Endometrial microvascular endothelial cells (primary cell): ENCODE results near the gene CDH12. TPM values are rescaled to one million over a fixed set of nuclear protein-coding genes. Genes with fewer than 3 reads are reported as not detected.

ENCODE experiments used
- in situ Hi-C: cut with HindIII; loops from 2 replicates; pipeline ENCODE4 v1.10.0; 2017; ENCODE audit warnings: low sequenced_read_pairs, low pct_unique_long_range_greater_than_20kb; ENCODE audit errors: inconsistent ontology term
- total RNA-seq: library from RNA; depleted of rRNA; stranded (reverse); fragments of >200 nt; gene quantifications from one replicate; pipeline ENCODE4 v1.2.3, GENCODE V29; 2015; ENCODE audit errors: inconsistent ontology term

CDH12 gene
- total RNA-seq, 1 donor from 2014 or later: not detected

DNA sequence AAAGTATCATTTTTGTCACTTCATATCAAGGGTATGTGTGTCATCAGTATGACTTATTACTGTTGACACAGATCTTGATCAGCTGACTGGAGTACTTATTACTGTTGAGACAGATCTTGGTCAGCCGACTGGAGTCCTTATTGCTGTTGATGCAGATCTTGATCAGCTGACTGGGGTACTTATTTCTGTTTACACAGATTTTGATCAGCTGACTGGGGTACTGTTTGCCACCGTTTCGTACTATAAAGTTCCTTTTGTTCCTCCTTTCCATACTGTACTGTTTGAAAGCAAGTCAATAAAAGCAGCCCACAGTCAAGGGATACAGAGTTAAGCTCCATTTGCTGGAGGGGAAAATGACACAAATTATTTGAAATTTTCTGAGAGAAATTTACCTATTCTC is 347.3 kb downstream of the CDH12 start:
- in situ Hi-C loops: no loop called here

DNA sequence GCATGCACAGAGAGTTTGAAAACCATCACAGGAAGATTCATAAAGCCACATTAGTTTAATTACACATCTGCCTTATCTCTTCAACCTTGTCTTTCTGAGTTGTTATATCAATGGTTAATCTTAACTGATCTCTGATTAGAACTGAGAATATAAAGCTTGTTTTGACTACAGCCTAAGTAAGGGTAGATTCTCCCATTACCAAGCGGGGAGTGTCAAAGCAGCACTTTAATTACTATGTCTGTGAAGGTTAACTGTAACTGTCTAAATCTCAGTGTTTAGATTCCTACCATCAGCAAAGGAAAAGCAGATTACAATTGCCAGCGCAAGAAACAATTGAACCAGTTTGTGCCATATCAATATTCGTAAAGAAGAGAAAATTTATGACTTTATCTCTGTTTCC is 348.7 kb downstream of the CDH12 start:
- in situ Hi-C loops: no loop called here

DNA sequence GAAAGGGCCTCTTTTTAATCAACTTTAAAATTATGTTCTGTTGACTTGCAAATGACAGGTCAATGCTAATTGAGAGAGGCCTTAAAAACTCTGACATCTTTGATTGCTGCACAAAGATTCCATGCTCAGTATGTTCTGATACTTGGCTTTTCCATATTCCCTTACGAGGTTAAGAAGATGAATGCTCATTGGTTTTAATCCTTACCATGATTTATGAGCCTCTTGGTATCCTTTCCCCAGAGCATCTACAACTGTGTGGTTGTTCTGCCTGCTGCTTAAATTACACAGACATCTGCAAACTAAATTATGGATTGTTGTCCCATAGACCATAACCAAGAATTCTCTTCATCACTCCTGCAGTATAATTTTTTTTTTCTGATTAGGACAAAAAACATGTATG is 352.6 kb downstream of the CDH12 start:
- in situ Hi-C loops: no loop called here

DNA sequence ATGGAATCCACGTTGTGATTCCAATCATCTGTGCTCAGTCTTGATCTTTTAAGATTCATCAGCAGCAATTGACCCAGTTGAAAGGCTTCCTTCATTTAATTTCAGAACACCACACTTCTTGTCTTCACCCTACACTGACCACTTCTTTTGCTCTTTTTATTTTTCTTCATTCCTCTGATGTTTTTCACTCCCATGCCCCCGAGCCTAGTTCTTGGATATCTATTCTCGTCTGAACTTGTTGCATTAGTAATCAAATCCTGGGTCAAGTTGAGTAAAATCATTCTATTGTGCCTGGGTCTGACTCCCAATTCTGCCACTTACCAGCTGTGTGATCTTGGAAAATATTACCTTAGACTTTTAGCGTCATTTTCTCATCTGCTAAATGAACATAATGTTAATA is 356.5 kb downstream of the CDH12 start:
- in situ Hi-C loops: no loop called here

DNA sequence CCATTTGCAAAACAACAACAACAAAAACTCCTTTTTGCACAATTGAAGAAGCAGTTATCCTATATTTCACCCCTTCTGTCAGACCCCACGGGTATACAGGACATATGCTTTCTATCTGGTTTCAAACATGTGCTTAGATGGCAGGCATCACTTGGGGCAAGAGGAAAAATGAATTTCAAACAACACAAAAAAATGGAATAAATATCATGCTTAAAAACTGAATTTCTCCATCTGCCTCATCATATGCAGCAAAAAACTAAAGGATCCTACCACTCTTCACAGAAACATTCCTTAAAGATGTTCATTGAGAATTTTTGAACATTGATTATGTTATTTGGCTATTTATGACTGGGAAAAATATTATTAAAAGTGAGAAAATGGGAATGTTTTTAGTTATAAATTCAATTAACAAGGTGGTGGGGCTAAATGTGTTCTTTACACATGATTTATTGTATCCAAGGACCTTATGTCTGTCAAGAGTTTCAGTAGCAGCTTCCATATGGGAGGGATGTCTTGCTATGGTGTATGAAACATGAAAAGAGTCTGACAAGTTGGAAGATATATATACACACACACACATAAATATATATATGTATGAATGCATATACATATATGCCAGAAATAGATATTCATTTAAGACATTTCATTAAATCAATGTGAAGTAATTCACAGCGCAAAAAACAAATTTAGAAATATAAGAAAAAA is 358.0 kb downstream of the CDH12 start:
- in situ Hi-C loops: no loop called here

DNA sequence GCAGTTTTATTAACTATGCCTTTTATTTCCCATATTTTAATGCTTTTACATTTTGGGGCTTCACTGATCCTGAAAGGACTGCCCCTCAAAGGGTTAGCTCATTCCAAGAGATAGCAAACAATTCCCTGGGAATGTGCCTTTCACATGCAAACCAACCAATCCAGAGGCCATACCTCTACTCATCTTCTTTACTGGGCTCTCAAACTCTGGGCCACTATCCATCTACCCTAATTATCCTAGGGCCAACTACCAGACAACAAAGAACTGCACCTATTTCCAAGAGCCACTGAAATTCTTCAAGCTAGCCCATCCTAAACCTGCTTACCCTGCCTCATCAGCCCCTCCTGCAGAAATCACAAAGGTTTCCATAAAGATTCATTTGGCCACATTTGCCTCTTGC is 364.7 kb downstream of the CDH12 start:
- in situ Hi-C loops: no loop called here

DNA sequence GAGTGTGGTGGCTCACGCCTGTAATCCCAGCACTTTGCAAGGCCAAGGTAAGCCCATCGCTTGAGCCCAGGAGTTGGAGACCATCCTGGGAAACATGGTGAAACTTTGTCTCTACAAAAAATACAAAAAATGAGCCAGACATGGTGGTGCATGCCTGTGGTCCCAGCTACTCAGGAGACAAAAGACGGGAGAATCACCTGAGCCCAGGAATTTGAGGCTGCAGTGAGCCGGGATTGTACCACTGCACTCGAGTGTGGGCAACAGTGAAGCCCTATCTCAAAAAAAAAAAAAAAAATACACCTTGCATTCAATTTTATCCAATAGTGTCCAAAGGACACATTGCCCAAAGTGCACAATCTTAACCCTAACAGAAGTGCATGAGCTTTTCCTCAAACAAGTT is 372.8 kb downstream of the CDH12 start:
- in situ Hi-C loops: no loop called here

DNA sequence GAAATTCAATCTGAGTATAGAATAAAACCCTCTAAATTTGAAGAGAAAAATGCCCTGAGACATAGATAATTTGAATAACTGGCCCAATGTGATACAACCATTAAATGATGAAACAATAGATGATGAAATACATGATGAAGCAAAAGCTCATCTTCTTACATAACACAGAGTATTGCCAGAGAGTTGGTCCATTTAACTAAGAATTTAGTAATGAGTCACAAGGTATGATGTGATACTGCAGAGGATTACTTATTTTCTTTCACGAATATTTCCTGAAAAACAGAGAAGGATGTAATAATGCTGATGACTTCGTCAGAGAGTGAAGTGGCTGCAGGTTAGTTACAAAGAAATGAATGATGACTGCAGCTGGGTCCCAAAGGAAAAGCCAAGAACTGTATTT is 379.3 kb downstream of the CDH12 start:
- in situ Hi-C loops: no loop called here

DNA sequence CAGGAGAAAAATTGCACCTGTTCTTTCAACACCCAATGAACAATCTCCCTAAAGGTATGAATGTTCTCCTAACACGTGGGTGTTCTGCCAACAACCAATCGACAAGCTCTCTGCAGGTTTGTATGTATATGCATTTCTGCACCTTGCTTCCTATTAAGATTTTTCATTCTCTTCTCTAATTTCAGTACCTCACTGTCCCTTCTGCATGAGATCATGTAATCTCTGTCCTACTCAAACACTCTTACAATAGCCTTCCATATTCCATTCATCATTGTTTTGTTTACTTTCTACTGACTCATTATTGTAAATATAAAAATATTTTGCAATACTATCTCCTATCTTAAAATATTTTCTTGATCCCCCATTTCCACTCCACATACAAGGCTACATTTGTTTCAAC is 382.0 kb downstream of the CDH12 start:
- in situ Hi-C loops: no loop called here

DNA sequence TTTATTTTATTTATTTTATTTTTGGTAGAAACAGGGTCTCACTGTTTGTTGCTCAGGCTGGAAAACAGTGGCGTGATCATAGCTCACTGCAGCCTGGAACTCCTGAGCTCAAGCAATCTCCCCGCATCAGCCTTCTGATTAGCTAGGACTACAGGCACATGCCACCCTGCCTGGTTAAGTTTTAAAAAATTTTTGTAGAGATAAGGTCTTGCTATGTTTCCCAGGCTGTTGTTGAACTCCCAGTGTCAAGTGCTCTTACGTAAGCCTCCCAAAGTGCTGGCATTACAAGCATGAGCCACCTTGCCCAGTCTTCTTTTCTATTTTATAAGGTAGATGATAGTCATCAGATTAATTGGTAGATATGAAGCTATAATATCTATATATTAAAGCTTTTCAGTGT is 382.7 kb downstream of the CDH12 start:
- in situ Hi-C loops: no loop called here

DNA sequence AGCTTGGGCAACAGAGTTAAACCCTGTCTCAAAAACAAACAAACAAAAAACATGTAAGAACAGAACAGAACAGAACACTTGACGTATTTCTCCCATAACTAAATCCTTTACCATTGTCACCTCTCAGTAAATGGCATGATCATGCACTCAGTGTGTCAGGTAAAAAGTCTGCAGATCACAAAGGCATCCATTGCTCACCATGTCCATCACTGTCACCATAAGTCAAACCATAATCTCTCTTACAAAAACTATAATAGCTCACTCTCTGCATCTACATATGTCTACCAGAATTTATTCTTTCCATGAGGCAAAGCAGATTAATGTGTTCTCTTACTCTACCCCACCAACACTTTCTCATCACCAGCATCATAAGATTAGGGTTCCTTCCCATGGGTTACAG is 387.5 kb downstream of the CDH12 start:
- in situ Hi-C loops: no loop called here

DNA sequence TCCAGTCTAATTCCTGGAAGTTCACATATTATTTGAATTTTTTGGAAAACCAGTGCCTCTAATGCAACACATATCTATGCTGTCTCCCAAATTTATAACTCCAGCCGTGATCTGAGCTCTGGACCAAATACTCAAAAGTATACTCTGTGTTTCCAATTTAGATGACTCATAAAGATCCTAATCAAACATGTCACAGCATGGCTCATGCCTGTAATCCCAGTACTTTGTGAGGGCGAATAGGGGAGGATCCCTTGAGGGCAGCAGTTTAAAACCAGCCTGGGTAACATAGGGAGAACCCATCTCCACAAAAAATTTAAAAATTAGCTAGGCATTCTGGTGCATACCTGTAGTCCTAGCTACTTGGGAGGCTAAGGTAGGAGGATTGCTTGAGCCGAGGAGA is 388.0 kb downstream of the CDH12 start:
- in situ Hi-C loops: no loop called here

DNA sequence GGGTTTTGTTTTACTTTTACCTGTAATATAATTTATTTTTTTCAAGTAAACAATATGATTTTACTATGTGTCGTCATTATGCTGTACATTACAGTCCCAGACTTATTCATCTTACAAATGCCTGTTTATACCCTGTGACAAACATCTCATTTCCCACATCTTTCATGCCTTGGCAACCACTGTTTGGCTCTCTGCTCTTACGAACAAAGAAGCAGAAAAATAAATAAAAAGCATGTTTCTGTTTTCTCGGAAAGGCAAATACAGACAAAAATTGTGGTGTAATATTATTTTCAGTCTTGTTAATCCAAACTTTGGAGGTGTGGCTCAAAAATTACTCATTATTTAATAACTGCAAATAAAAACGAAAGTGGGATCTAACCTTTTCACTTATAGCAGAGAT is 393.0 kb downstream of the CDH12 start:
- in situ Hi-C loops: no loop called here

DNA sequence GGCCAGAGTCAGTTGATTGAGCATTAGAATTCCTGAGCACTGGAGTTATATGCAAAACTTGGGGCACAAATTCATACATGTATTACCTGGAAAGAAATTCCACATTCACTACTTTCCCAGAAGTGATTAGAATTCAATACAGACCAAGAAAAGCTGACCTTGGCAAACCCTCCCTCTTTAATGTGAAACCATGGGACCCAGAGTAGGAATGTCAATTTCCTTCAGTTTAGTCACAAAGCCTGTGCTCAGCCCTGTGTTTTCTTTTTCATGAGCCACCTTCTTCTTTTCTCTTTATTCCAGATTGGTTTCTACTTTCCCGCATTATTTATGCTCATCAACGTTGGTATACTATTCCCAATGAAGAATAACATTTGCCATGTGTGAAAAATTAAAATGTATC is 420.2 kb downstream of the CDH12 start:
- in situ Hi-C loops: no loop called here

DNA sequence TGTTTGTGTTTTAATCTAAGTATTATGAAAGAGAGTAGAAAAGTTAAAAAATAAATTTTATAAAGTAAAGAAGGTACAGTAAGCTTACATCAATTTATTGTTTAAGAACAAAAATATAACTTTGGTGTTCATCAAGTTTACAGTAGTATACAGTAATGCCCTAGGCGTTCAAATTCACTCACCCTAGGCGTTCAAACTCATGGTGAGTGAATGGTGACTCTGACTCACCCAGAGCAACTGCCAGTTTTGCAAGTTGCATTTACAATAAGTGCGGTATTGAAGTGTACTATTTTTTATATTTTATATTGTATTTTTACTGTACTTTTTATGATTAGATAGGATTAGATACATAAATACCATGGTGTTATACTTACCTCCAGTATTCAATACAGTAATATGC is 421.3 kb downstream of the CDH12 start:
- in situ Hi-C loops: no loop called here

DNA sequence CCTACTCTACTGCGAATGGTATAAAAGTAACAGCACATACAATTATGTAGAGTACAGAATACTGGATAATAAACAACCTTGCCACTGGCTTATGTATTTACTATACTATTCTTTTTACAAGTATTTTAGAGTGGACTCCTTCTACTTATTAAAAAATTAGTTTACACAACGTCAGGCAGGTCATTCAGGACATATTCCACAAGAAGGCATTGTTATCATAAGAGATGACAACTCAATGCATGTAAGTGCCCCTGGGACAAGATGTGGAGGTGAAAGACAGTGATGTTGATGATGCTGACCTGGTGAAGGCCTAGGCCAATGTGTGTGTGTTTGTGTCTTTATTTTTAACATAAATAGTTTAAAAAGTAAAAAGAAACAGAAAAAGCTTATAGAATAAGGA is 421.7 kb downstream of the CDH12 start:
- in situ Hi-C loops: no loop called here

DNA sequence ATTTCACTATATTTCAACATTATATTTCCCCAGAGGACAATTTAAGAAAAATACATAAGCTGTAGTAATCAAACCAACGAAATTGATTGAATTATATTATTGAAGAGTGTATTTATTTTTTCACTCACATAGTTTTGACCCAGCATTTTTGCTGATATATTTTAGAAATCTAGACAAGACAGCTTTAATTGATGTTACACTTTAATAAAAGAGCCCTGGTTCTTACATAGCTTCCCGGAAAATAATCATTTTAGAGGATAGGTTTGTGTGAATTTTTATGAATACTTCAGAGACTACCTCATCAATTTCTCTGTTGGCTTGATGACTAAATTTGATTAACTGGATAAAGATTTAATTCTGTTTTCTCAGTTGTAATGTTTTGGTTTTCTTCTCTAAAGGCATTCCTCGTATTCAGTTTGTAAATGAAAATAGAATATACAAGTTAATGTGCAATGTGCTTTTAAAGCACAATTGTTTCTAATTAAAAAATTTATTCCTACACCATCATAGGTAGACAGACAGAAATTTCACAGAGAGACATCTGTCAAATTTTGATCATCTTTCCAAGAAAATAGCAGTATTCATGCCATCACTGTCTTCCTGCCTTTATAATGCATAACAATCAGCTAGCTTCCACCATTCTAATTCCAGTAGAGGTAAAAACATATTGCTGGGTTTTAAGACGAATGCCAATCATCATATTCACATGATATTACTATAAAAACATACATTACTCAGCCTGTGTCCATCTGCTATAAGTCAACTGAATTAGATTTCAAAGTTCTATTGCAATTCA is 441.4 kb downstream of the CDH12 start:
- in situ Hi-C loops: no loop called here

DNA sequence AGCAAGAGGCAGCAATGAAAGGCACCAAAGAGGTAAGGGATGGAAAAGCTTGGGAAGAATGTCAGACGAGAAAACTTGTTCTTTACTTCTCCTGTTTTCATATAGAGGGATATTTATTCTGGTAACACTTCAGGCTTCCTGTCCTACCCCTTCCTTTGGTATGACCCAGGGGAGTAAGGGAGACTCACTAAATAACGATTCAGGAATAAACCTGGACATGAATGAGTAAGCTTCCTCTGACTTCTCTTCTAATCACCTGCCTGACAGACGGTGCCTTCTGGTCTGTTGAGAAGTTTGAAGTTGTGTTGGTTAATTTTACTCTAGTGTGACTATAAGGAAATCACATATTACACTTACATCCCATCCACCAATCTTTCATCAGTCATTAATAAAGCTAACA is 461.2 kb downstream of the CDH12 start:
- in situ Hi-C loops: no loop called here

DNA sequence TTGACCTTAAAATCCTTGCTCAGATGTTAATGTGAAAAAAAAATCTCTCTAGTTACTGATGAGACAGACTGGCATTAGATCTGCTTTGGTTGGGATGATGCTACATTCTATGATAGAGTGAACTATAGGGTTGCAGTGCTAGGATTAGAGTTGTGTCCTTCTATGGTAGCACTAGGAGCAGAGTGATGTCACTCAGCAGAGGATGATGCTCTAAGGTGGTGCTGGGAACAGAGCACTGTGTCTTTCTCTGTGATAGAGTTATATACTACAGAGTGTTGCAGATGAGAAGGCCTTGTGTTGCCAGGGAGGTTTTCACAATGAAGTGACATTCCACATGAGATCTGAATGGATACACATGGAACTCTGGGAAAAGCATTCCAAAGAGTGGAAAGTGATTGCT is 462.3 kb downstream of the CDH12 start:
- in situ Hi-C loops: no loop called here

DNA sequence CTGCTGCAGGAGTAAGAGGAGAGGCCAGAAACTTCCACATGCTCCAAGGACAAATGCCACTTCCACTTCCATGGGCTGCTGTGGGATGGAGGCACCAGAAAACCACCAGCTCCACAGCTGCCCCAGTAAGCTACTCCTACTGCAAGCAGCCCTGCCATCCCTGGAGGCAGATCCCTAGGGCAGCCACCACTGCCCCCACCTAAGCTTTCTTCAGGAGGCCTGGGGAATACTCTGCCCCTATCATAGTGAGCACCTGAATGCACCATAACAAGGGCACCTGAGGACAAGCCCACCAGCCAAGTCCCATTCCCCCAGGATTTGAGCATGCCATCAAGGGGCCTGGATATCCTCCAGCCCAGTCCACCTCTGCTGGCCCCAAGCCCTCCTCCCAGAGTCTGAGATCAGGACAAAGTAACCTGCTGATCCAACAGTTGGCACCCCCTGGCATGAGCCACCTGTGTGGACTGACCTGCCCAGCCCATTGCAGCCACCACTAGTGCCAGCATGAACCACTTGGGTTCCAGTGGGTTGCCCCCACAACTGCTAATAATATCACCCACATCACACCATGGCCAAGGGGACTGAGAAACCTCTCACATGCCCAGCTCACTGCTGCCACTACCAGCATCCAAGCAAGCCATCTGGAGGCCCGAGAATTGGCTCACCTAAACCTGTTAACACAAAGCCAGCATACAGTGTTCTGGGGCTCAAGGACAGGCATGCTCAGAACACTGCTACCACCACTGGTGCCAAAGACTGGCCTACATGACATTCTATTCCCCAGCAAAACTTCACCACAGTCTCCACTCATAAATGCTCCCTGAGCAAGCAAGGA is 480.1 kb downstream of the CDH12 start:
- in situ Hi-C loops: no loop called here
